ENCODE data around the gene ARL15.

- TF ChIP-seq, protein P1, sequence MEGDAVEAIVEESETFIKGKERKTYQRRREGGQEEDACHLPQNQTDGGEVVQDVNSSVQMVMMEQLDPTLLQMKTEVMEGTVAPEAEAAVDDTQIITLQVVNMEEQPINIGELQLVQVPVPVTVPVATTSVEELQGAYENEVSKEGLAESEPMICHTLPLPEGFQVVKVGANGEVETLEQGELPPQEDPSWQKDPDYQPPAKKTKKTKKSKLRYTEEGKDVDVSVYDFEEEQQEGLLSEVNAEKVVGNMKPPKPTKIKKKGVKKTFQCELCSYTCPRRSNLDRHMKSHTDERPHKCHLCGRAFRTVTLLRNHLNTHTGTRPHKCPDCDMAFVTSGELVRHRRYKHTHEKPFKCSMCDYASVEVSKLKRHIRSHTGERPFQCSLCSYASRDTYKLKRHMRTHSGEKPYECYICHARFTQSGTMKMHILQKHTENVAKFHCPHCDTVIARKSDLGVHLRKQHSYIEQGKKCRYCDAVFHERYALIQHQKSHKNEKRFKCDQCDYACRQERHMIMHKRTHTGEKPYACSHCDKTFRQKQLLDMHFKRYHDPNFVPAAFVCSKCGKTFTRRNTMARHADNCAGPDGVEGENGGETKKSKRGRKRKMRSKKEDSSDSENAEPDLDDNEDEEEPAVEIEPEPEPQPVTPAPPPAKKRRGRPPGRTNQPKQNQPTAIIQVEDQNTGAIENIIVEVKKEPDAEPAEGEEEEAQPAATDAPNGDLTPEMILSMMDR (IDR thresholded peaks at IDR 0.05) = no peak
- no peak for TF ChIP-seq EZH2 (IDR thresholded peaks at IDR 0.05; ENCODE audit: borderline replicate concordance, insufficient read depth, low read depth, low read length, poor library complexity, severe bottlenecking)
These were observed 854 bp upstream of the ARL15 start for GRCh38 chr5:54311176-54311677.

Measured in B cell (primary cell).